Peyer's patch (tissue), 4 donors: ENCODE results near the gene CDS2. TPM values are rescaled to one million over a fixed set of nuclear protein-coding genes. Genes with fewer than 3 reads are reported as not detected.

Experiments
- DNase-seq, 3 donors: peaks; one replicate each; pipeline ENCODE4 v3.0.0-alpha.2; 2017 to 2019
- H3K27ac ChIP-seq, 4 donors: fragments of 200-600 bp; sonication (generic); one replicate each; pipeline ENCODE4 v1.5.1; 2016 to 2019
- H3K27me3 ChIP-seq, 2 donors: fragments of 200-600 bp; sonication (generic); one replicate each; pipeline ENCODE4 v1.5.1; 2019
- H3K36me3 ChIP-seq, 3 donors: fragments of 200-600 bp; sonication (generic); one replicate each; pipeline ENCODE4 v1.5.1; 2016 to 2019
- H3K4me1 ChIP-seq, 4 donors: fragments of 200-600 bp; sonication (generic); one replicate each; pipeline ENCODE4 v1.5.1; 2016 to 2019
- H3K4me3 ChIP-seq, 4 donors: fragments of 200-600 bp; sonication (generic); 1 replicate in 3 of 4; 2 replicates in 1 of 4; pipeline ENCODE4 v1.5.1; 2016 to 2019; ENCODE audit warnings: mild to moderate bottlenecking in 1 of 4
- H3K9me3 ChIP-seq, 4 donors: fragments of 200-600 bp; sonication (generic); one replicate each; pipeline ENCODE4 v1.5.1; 2016 to 2019; ENCODE audit warnings: mild to moderate bottlenecking in 1 of 4
- CTCF ChIP-seq, 6 experiments: fragments of 450-650 bp in 4 of 6; fragments of 200-600 bp in 2 of 6; sonication (generic) in 1 of 6; IDR thresholded peaks; one replicate each; pipeline ENCODE4 v1.5.1; 2017 to 2019; ENCODE audit warnings: antibody characterized with exemption in 6 of 6, mild to moderate bottlenecking in 3 of 6, moderate library complexity in 1 of 6
- POLR2A ChIP-seq, 2 donors: fragments of 450-650 bp; IDR thresholded peaks; one replicate each; pipeline ENCODE4 v1.5.1; 2017; ENCODE audit warnings: antibody characterized with exemption in 2 of 2, mild to moderate bottlenecking in 2 of 2, moderate library complexity in 2 of 2
- small RNA-seq, 2 donors: library from RNA; depleted of rRNA; stranded (forward); fragments of <200 nt; gene quantifications; one replicate each; pipeline ENCODE3, GENCODE V24; 2016
- total RNA-seq, 4 donors: library from RNA; depleted of rRNA; stranded (reverse); fragments of >200 nt; gene quantifications; one replicate each; pipeline ENCODE4 v1.1.0, GENCODE V29; 2016

The CDS2 gene
- total RNA-seq, 4 donors from 2014 or later = 18.2 to 24.6 (median 22.2) TPM

GRCh38 chr20:5230544-5230943 is 103.7 kb downstream of the CDS2 start:
- no peaks in the 10 kb centered on the region for H3K27me3 ChIP-seq
- H3K36me3 ChIP-seq = no peaks in the 10 kb centered on the region
- H3K9me3 ChIP-seq = no peaks in the 10 kb centered on the region
- H3K4me1 ChIP-seq = no peaks in the 10 kb centered on the region
- no peak for DNase-seq
- H3K4me3 ChIP-seq = no peak overlapping the region
- TF ChIP-seq POLR2A (IDR thresholded peaks at IDR 0.05) = no peak
- no peak overlapping the region for H3K27ac ChIP-seq

- Histone ChIP-seq H3K27ac (no peak overlapping the region), H3K27me3 (no peaks in the 10 kb centered on the region), H3K4me1 (no peaks in the 10 kb centered on the region), H3K36me3 (no peaks in the 10 kb centered on the region), H3K4me3 (no peak overlapping the region), H3K9me3 (no peaks in the 10 kb centered on the region)
- DNase-seq = no peak
- TF ChIP-seq CTCF (IDR thresholded peaks at IDR 0.05) (no peak), POLR2A (IDR thresholded peaks at IDR 0.05) (no peak)
Observed at GRCh38 chr20:5234158-5234557, 107.3 kb downstream of the CDS2 start.

- TF ChIP-seq CTCF (IDR thresholded peaks at IDR 0.05) (no peak), POLR2A (IDR thresholded peaks at IDR 0.05) (no peak)
- Histone ChIP-seq H3K36me3 (no peaks in the 10 kb centered on the region), H3K9me3 (no peaks in the 10 kb centered on the region), H3K4me3 (no peak overlapping the region), H3K27me3 (no peaks in the 10 kb centered on the region), H3K4me1 (no peaks in the 10 kb centered on the region), H3K27ac (no peak overlapping the region)
- DNase-seq = no peak
Observed at GRCh38 chr20:5234978-5235377, 108.2 kb downstream of the CDS2 start.

Small RNAs within 50 kb of the gene (small RNA-seq; reads per million reads assigned to genes)
- 0 reads per million in 2 donors for gene RF00019
- 0 reads per million in 2 donors for gene RF00568
- gene RNA5SP474 = 0 reads per million in 2 donors

Other genes with a start within 250 kb of the CDS2 start
- gene SLC23A2, start 125.5 kb upstream of the CDS2 start, total RNA-seq = 10 to 100 TPM in 3 of 4 donors, 1 to 10 TPM in 1; 4.2 to 18.2 (median 11.0) TPM
- 10 to 100 TPM; 46.5 to 90.8 (median 62.9) TPM for gene TMEM230, start 13.9 kb upstream of the CDS2 start, total RNA-seq
- gene PCNA, start 7.0 kb upstream of the CDS2 start, total RNA-seq = 100 to 1,000 TPM in 1 of 4 donors, 10 to 100 TPM in 3; 23.3 to 103 (median 46.0) TPM
- gene PROKR2, start 189.9 kb downstream of the CDS2 start, total RNA-seq = not detected